Activated naive CD4-positive, alpha-beta T cell treated with Interleukin-2 at 50 U/mL for 16 hours (primary cell): ENCODE results near the gene INO80.
"Not testable (repeated sequence)": the region's sequence is repeated elsewhere in the genome, so short reads cannot be mapped to it uniquely, and the experiment has no call there.

ENCODE experiments used
- DNase-seq: peaks from one replicate; pipeline ENCODE4 v3.0.0-alpha.2; 2020

The INO80 gene

GRCh38 chr15:40960925-40961324 lies 155.2 kb downstream of the INO80 start:
- no peak for DNase-seq

GRCh38 chr15:40960151-40960885 lies 155.8 kb downstream of the INO80 start:
- DNase-seq: no peak

- DNase-seq: no peak
These were observed 156.5 kb downstream of the INO80 start for GRCh38 chr15:40959331-40960141.

GRCh38 chr15:40958723-40959122 lies 157.4 kb downstream of the INO80 start:
- no peak for DNase-seq

- DNase-seq: no peak
These were observed 157.9 kb downstream of the INO80 start for GRCh38 chr15:40958146-40958545.

GRCh38 chr15:40957581-40958051 lies 158.5 kb downstream of the INO80 start:
- DNase-seq: no peak

GRCh38 chr15:40957041-40957555 lies 159.0 kb downstream of the INO80 start:
- no peak for DNase-seq

- no peak for DNase-seq
These were observed 159.5 kb downstream of the INO80 start for GRCh38 chr15:40956541-40956982.

GRCh38 chr15:40955930-40956540 lies 160.0 kb downstream of the INO80 start:
- DNase-seq: no peak

GRCh38 chr15:40955141-40955903 lies 160.8 kb downstream of the INO80 start:
- no peak for DNase-seq

GRCh38 chr15:40954158-40954848 lies 161.8 kb downstream of the INO80 start:
- DNase-seq: not testable (repeated sequence)

GRCh38 chr15:40953713-40954074 lies 162.4 kb downstream of the INO80 start:
- DNase-seq: no peak

GRCh38 chr15:40952901-40953712 lies 163.0 kb downstream of the INO80 start, which contains the start of gene CHAC1:
CHAC1 (plus strand) TSS chr15:40953471; CDS start chr15:40953584, 113 bp downstream.
- peak; percentile 98 for DNase-seq

- no peak for DNase-seq
These were observed 163.7 kb downstream of the INO80 start for GRCh38 chr15:40952301-40952900.

GRCh38 chr15:40951764-40952163 lies 164.3 kb downstream of the INO80 start:
- DNase-seq: no peak

- no peak for DNase-seq
These were observed 166.3 kb downstream of the INO80 start for GRCh38 chr15:40949756-40950207.

GRCh38 chr15:40948706-40949473 lies 167.2 kb downstream of the INO80 start:
- no peak for DNase-seq

GRCh38 chr15:40944510-40945296 lies 171.4 kb downstream of the INO80 start:
- no peak for DNase-seq
